ENCODE measurements around the gene GREM2. TPM values are rescaled to one million over a fixed set of nuclear protein-coding genes. Genes with fewer than 3 reads are reported as not detected.

The GREM2 gene
- total RNA-seq, 6 experiments from 2014 or later: 4.9 to 15.3 (median 14.3) TPM

- no peak for TF ChIP-seq CTCF (IDR thresholded peaks at IDR 0.05)
- H3K4me3 Mint-ChIP-seq: no peak overlapping the region
- no peak overlapping the region for H3K27ac Mint-ChIP-seq
- H3K27me3 Mint-ChIP-seq (ENCODE audit: insufficient read depth): no peaks in the 10 kb centered on the region; the same call in 1 of the 2 replicates
- no peaks in the 10 kb centered on the region for H3K4me1 Mint-ChIP-seq (ENCODE audit: low read depth)
- H3K36me3 Mint-ChIP-seq (ENCODE audit: low read depth): no peaks in the 10 kb centered on the region
- DNase-seq: no peak
- no peaks in the 10 kb centered on the region for H3K9me3 Mint-ChIP-seq
These were observed 84.9 kb downstream of the GREM2 start for GRCh38 chr1:240527086-240527485.

GRCh38 chr1:240526312-240526711 is 85.6 kb downstream of the GREM2 start:
- Mint-ChIP-seq H3K36me3 (ENCODE audit: low read depth) (no peaks in the 10 kb centered on the region), H3K4me1 (ENCODE audit: low read depth) (no peaks in the 10 kb centered on the region), H3K4me3 (no peak overlapping the region), H3K27me3 (ENCODE audit: insufficient read depth) (no peaks in the 10 kb centered on the region; the same call in 1 of the 2 replicates), H3K27ac (no peak overlapping the region), H3K9me3 (no peaks in the 10 kb centered on the region)
- no peak for DNase-seq
- no peak for TF ChIP-seq CTCF (IDR thresholded peaks at IDR 0.05)

- H3K9me3 Mint-ChIP-seq: no peaks in the 10 kb centered on the region
- H3K36me3 Mint-ChIP-seq (ENCODE audit: low read depth): no peaks in the 10 kb centered on the region
- H3K27ac Mint-ChIP-seq: no peak overlapping the region
- no peaks in the 10 kb centered on the region for H3K4me1 Mint-ChIP-seq (ENCODE audit: low read depth)
- H3K27me3 Mint-ChIP-seq (ENCODE audit: insufficient read depth): no peaks in the 10 kb centered on the region; the same call in 1 of the 2 replicates
- no peak for TF ChIP-seq CTCF (IDR thresholded peaks at IDR 0.05)
- DNase-seq: no peak
- H3K4me3 Mint-ChIP-seq: no peak overlapping the region
These were observed 87.4 kb downstream of the GREM2 start for GRCh38 chr1:240524356-240525069.

- H3K36me3 Mint-ChIP-seq (ENCODE audit: low read depth): no peaks in the 10 kb centered on the region
- no peaks in the 10 kb centered on the region for H3K9me3 Mint-ChIP-seq
- no peak overlapping the region for H3K4me3 Mint-ChIP-seq
- no peak overlapping the region for H3K27ac Mint-ChIP-seq
- no peak for DNase-seq
- no peaks in the 10 kb centered on the region for H3K4me1 Mint-ChIP-seq (ENCODE audit: low read depth)
- no peak for TF ChIP-seq CTCF (IDR thresholded peaks at IDR 0.05)
- H3K27me3 Mint-ChIP-seq (ENCODE audit: insufficient read depth): no peaks in the 10 kb centered on the region
These were observed 89.7 kb downstream of the GREM2 start for GRCh38 chr1:240522122-240522822.

GRCh38 chr1:240517891-240518290 is 94.1 kb downstream of the GREM2 start:
- H3K9me3 Mint-ChIP-seq: no peaks in the 10 kb centered on the region
- H3K36me3 Mint-ChIP-seq (ENCODE audit: low read depth): no peaks in the 10 kb centered on the region; the same call in 1 of the 2 replicates
- H3K27me3 Mint-ChIP-seq (ENCODE audit: insufficient read depth): no peaks in the 10 kb centered on the region
- H3K27ac Mint-ChIP-seq: no peak overlapping the region
- H3K4me3 Mint-ChIP-seq: no peak overlapping the region
- no peak for TF ChIP-seq CTCF (IDR thresholded peaks at IDR 0.05)
- no peak for DNase-seq
- peaks cover 26% of the 10 kb centered on the region for H3K4me1 Mint-ChIP-seq (ENCODE audit: low read depth)
